Omental fat pad (tissue), 4 donors: ENCODE results near the gene BLNK. TPM values are rescaled to one million over a fixed set of nuclear protein-coding genes. Genes with fewer than 3 reads are reported as not detected.
A peak's percentile ranks its signal among the peaks of the same experiment; 100 is the strongest.

ENCODE experiments used
- ATAC-seq: fragments of 150-250 bp; one replicate; pipeline ENCODE4 v1.9.1; 2016; ENCODE audit warnings: mild to moderate bottlenecking, moderate library complexity; ENCODE audit not compliant: low FRiP score
- DNase-seq: peaks from one replicate; pipeline ENCODE4 v3.0.0-alpha.2; 2019; ENCODE audit warnings: low spot score
- total RNA-seq, 4 donors: library from RNA; depleted of rRNA; stranded (reverse); fragments of >200 nt; gene quantifications; one replicate each; pipeline ENCODE4 v1.1.0, GENCODE V29; 2016
- TF ChIP-seq, protein P1 (sequence below), 3 donors: fragments of 450-650 bp; IDR thresholded peaks; one replicate each; pipeline ENCODE4 v1.5.1; 2016 to 2017; ENCODE audit warnings: antibody characterized with exemption in 3 of 3, mild to moderate bottlenecking in 3 of 3, moderate library complexity in 2 of 3

BLNK gene
- total RNA-seq, 4 donors from 2014 or later, result 0.48 to 5.3 (median 3.2) TPM

DNA sequence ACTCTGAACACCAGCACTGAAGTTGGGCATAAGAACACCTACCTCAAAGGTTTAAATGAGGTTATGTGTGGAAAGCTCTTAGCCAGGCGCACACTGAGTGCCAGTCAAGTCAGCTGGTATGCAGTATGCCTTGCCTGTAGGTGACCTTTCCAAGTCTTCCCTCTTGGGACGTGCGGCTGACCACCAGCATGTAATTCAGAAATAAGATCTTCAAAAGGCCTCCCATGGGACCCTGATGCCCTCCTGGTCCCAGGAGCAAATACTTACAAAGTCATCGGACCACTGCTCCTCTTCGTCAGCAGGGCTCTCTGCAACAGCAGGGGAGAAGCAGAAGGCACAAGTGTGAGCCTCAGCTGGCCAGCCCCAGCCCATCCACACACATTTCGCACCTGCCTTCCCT lies 40.8 kb downstream of the BLNK start:
- TF ChIP-seq, protein P1, sequence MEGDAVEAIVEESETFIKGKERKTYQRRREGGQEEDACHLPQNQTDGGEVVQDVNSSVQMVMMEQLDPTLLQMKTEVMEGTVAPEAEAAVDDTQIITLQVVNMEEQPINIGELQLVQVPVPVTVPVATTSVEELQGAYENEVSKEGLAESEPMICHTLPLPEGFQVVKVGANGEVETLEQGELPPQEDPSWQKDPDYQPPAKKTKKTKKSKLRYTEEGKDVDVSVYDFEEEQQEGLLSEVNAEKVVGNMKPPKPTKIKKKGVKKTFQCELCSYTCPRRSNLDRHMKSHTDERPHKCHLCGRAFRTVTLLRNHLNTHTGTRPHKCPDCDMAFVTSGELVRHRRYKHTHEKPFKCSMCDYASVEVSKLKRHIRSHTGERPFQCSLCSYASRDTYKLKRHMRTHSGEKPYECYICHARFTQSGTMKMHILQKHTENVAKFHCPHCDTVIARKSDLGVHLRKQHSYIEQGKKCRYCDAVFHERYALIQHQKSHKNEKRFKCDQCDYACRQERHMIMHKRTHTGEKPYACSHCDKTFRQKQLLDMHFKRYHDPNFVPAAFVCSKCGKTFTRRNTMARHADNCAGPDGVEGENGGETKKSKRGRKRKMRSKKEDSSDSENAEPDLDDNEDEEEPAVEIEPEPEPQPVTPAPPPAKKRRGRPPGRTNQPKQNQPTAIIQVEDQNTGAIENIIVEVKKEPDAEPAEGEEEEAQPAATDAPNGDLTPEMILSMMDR (IDR thresholded peaks at IDR 0.05), result no peak
- no peak for DNase-seq
- no peak for ATAC-seq

DNA sequence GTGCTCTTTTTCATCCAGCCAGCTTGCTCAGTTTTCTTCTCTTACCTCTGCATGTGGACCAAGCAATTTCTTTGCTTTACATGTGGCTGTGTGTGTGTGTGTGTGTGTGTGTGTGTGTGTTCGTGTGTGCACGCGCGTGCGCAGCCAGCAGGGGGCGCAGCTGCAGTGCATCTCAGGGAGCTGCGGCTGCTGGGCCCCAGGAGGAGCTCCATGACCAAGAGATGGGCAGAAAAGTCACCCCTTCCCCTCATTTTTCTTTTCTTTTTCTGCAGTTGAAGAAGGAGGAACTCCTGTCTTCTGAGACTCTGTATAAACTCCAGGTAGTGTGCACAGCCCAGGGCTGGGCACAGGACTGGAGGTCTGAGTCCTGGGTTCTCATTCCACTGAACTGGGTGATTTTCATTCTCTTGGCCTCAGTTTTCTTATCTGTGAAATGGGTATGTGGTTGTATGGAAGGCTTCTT lies 41.8 kb downstream of the BLNK start:
- peak; percentile 47 for ATAC-seq
- TF ChIP-seq, protein P1 (IDR thresholded peaks at IDR 0.05), result peak in 2 of 3 donors; percentile 33 to 44
- peak; percentile 46 for DNase-seq

DNA sequence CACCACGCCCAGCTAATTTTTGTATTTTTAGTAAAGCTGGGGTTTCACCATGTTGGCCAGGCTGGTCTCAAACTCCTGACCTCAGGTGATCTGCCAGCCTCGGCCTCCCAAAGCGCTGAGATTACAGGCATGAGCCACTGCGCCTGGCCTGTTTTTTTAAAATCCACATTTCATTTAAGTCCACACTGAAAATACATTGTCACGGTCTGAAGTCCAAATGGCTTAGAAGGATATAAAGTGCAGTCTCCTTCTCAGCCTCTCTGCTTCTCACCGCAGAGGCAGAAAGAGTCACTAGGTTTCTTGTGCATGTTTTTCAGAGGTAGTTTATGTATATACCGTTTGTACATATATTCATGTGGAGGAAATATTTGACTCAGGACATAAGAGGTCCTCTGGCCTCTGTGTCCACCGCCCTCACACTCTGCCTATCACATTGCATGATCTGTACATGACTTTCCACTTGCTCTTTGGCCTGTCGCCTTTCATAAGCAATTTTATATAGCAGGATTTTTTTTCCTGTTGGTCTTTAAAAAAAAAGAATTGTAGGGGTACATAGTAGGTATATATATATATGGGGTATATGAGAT lies 42.9 kb downstream of the BLNK start:
- no peak for ATAC-seq
- TF ChIP-seq, protein P1 (IDR thresholded peaks at IDR 0.05), result no peak

DNA sequence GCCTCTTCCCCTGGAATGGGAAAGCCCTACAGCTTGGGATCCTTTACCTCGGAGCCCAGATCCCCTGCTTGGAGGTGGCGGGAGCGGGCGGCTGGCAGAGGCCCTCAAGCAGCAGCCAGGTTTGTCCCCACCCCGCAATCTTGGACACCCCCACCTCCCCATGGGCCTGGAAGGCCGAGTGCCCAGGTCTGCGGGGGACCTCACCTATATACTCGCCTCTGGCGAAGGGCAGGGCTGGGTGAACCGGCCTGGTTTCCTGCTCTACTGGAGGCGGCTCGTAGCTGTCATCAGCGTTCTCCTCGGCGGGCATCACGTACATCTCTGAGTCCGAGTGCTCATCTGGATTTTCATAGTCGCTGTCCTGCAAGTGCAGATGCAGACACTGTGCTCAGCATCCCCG lies 44.2 kb downstream of the BLNK start:
- DNase-seq (no peak), ATAC-seq (no peak)
- TF ChIP-seq, protein P1 (IDR thresholded peaks at IDR 0.05), result no peak

More for the DNA sequence above, 42.9 kb downstream of the BLNK start:
- DNase-seq, result no peak

DNA sequence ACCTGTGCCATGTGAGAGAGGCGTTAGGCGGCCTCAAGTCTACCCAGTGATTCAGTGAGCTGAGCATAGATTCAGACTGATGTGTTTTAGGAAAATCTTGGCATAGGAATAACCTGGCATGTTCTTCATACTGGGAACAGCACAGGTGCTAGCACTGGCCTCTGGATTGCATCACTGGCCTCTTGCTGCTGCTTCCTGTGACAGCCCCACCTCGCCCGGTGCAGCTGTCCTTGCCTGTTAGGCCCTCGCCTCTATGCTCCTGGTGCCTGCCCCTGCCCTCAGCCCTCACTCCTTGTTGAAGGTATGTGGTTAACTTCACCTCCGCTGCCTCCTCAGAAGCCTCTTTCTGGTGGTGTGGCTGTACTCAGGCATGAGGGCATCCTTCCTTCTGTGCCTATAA lies 46.2 kb downstream of the BLNK start:
- ATAC-seq (no peak), DNase-seq (no peak)
- TF ChIP-seq, protein P1 (IDR thresholded peaks at IDR 0.05), result no peak

DNA sequence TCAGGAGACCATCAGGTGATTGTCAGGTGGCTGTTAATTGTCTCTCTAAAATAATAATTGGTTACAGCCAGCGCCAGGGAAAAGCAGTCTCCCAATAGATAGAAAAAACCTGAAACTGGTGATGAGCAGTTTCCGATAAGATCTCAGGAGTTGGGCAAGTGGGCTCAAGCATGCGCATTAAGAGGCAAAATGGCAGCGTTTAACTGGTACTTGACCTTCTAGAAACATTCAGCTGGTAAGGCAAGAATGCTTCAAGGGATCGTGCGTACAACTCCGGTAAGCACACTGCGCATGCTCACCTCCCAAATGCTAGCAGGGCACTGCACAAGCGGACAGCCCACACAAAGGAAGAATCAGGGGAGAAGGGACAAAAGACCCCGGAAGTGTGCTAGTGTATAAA lies 48.5 kb downstream of the BLNK start:
- no peak for DNase-seq
- TF ChIP-seq, protein P1 (IDR thresholded peaks at IDR 0.05), result no peak
- ATAC-seq, result no peak

DNA sequence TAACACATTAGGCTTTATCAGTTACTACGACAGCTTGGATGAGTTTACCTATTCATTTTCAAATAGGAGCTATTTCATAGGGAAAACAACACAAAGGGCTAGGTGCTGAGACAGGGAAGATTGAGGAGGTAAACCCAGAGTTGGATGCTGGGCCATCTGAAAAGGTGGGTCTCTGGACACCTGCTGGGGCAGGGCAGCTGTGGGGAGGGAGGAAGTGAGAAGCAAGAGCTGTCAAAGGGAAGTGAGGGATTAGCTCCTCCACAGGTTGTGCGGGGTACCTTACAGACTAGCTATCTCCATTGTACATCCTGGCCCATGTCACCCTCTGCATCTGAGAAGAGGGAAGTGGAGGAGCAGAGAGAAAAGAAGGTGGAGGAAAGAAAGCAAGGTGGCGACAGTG lies 48.9 kb downstream of the BLNK start:
- TF ChIP-seq, protein P1 (IDR thresholded peaks at IDR 0.05), result no peak
- no peak for ATAC-seq

More for the DNA sequence above, 48.9 kb downstream of the BLNK start:
- DNase-seq, result no peak
